ENCODE measurements around the gene ANKHD1. TPM values are rescaled to one million over a fixed set of nuclear protein-coding genes. Genes with fewer than 3 reads are reported as not detected.

The ANKHD1 gene
- polyA plus RNA-seq, 3 donors: 29.0 to 110 (median 43.6) TPM

DNA sequence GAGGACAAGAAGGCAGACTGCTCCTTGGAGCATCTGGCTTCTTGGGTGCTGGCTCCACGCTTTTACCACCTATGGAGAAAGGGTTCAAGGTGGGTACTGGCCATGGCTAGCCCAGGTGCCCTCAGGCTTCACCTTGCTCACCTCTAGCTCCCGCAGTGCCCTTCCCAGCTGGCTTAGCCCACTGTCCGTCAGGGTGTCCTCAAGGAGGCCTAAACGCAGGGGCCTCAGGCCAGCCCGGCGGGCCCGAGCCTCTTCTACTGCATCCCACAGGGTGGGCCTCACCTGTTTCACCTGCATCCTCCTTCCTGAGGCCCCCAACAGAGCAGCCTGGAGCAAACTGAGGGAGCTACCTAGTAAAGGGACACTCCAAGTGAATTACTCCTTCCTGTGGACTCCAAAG lies 172.1 kb downstream of the ANKHD1 start:
- intact Hi-C loops (cut with micrococcal nuclease): loop anchor here in 1 of 2 donors (2.0 kb wide), 1 partner anchor 61 kb away; no protein-coding TSS in a partner anchor
- H3K9ac ChIP-seq (ENCODE audit: insufficient read depth, low read length, poor library complexity, severe bottlenecking): no peak overlapping the region
- TF ChIP-seq, protein P1, sequence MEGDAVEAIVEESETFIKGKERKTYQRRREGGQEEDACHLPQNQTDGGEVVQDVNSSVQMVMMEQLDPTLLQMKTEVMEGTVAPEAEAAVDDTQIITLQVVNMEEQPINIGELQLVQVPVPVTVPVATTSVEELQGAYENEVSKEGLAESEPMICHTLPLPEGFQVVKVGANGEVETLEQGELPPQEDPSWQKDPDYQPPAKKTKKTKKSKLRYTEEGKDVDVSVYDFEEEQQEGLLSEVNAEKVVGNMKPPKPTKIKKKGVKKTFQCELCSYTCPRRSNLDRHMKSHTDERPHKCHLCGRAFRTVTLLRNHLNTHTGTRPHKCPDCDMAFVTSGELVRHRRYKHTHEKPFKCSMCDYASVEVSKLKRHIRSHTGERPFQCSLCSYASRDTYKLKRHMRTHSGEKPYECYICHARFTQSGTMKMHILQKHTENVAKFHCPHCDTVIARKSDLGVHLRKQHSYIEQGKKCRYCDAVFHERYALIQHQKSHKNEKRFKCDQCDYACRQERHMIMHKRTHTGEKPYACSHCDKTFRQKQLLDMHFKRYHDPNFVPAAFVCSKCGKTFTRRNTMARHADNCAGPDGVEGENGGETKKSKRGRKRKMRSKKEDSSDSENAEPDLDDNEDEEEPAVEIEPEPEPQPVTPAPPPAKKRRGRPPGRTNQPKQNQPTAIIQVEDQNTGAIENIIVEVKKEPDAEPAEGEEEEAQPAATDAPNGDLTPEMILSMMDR (IDR thresholded peaks at IDR 0.05): no peak
- no peak overlapping the region for H2AFZ ChIP-seq (ENCODE audit: insufficient read depth, low read depth, low read length, poor library complexity, severe bottlenecking)
- H3K27me3 Mint-ChIP-seq (ENCODE audit: low read depth in 3 of 3): peaks cover 0 to 2% (median 2%) of the 10 kb centered on the region in 3 donors
- H3K9me3 ChIP-seq (replicated peaks in 1 of 2; ENCODE audit: control insufficient read depth in 1 of 2, insufficient read depth in 1 of 2, low read length in 2 of 2): no peaks in the 10 kb centered on the region
- no peak for DNase-seq
- WGBS (ENCODE audit: insufficient coverage): 100% methylated on average over 6 of the region's 7 CpGs
- no peaks in the 10 kb centered on the region for H3K27me3 ChIP-seq (ENCODE audit: control insufficient read depth in 2 of 2, insufficient read depth in 2 of 2, low read length in 2 of 2)
- peaks cover 36 to 58% of the 10 kb centered on the region in 2 donors for H3K4me1 ChIP-seq (ENCODE audit: control insufficient read depth in 1 of 2, insufficient read depth in 2 of 2, low read length in 2 of 2)
- H3K4me3 ChIP-seq (replicated peaks in 1 of 3; ENCODE audit: low read depth in 2 of 3, low read length in 3 of 3): no peak overlapping the region
- H4K20me1 ChIP-seq (ENCODE audit: insufficient read depth, low read length): no peaks in the 10 kb centered on the region
- H3K79me2 ChIP-seq (ENCODE audit: insufficient read depth, low read length): peaks cover 16% of the 10 kb centered on the region
- H3K27ac ChIP-seq (ENCODE audit: low read depth in 1 of 2, low read length in 2 of 2): no peak overlapping the region
- H3K36me3 Mint-ChIP-seq: peaks cover 40 to 74% of the 10 kb centered on the region in 2 donors
- peaks cover 48% of the 10 kb centered on the region for H3K4me1 Mint-ChIP-seq
- H3K4me2 ChIP-seq (replicated peaks; ENCODE audit: extremely low read depth, low read length, poor library complexity, severe bottlenecking): no peak overlapping the region
- no peaks in the 10 kb centered on the region for H3K9me3 Mint-ChIP-seq
- no peak overlapping the region for H3K4me3 Mint-ChIP-seq
- H3K36me3 ChIP-seq (replicated peaks in 1 of 2; ENCODE audit: control insufficient read depth in 1 of 2, insufficient read depth in 2 of 2, low read length in 2 of 2): peaks cover 12 to 47% of the 10 kb centered on the region in 2 donors
- H3K27ac Mint-ChIP-seq: peak overlapping the region in 1 of 7 donors; percentile 25

DNA sequence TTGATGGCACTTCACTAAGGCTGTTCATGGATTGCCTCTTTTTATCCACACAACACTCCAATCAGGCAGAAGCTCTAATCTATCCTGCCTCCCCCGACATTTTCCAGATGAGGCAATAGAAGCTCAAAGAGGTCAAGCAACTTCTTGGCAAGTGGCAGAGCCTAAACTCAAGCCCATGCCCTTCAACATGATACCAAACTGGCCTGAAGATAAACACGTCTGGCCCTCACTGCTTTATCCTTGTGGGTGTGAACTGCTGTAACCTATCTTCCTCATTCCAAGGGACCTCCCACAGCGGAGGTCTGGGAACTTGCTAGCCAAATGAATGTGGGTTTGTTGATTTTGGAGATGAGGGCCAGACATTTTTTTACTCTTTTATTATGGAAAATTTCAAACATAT lies 172.5 kb downstream of the ANKHD1 start:
- intact Hi-C loops (cut with micrococcal nuclease): loop anchor here in 1 of 2 donors (2.0 kb wide), 1 partner anchor 61 kb away; no protein-coding TSS in a partner anchor
- H3K9me3 ChIP-seq (replicated peaks in 1 of 2; ENCODE audit: control insufficient read depth in 1 of 2, insufficient read depth in 1 of 2, low read length in 2 of 2): no peaks in the 10 kb centered on the region
- no peaks in the 10 kb centered on the region for H3K9me3 Mint-ChIP-seq
- H3K9ac ChIP-seq (ENCODE audit: insufficient read depth, low read length, poor library complexity, severe bottlenecking): no peak overlapping the region
- no peak overlapping the region for H3K27ac ChIP-seq (ENCODE audit: low read depth in 1 of 2, low read length in 2 of 2)
- peaks cover 43% of the 10 kb centered on the region for H3K4me1 Mint-ChIP-seq
- no peak overlapping the region for H2AFZ ChIP-seq (ENCODE audit: insufficient read depth, low read depth, low read length, poor library complexity, severe bottlenecking)
- peak overlapping the region in 3 of 7 donors; percentile 50 to 83 (median 78) for H3K27ac Mint-ChIP-seq
- peaks cover 31 to 53% of the 10 kb centered on the region in 2 donors for H3K4me1 ChIP-seq (ENCODE audit: control insufficient read depth in 1 of 2, insufficient read depth in 2 of 2, low read length in 2 of 2)
- peaks cover 43 to 74% of the 10 kb centered on the region in 2 donors for H3K36me3 Mint-ChIP-seq
- no peak overlapping the region for H3K4me3 Mint-ChIP-seq
- 100% methylated on average over 1 of the region's 3 CpGs for WGBS (ENCODE audit: insufficient coverage)
- TF ChIP-seq, protein P1 (IDR thresholded peaks at IDR 0.05): no peak
- H3K36me3 ChIP-seq (replicated peaks in 1 of 2; ENCODE audit: control insufficient read depth in 1 of 2, insufficient read depth in 2 of 2, low read length in 2 of 2): peaks cover 12 to 51% of the 10 kb centered on the region in 2 donors
- peak in 1 of 3 donors; percentile 5 for DNase-seq
- no peak overlapping the region for H3K4me2 ChIP-seq (replicated peaks; ENCODE audit: extremely low read depth, low read length, poor library complexity, severe bottlenecking)
- H3K27me3 ChIP-seq (ENCODE audit: control insufficient read depth in 2 of 2, insufficient read depth in 2 of 2, low read length in 2 of 2): no peaks in the 10 kb centered on the region
- H3K79me2 ChIP-seq (ENCODE audit: insufficient read depth, low read length): peaks cover 16% of the 10 kb centered on the region
- H3K4me3 ChIP-seq (replicated peaks in 1 of 3; ENCODE audit: low read depth in 2 of 3, low read length in 3 of 3): no peak overlapping the region
- H4K20me1 ChIP-seq (ENCODE audit: insufficient read depth, low read length): no peaks in the 10 kb centered on the region
- peaks cover 0 to 2% (median 2%) of the 10 kb centered on the region in 3 donors for H3K27me3 Mint-ChIP-seq (ENCODE audit: low read depth in 3 of 3)

Measured in CD14-positive monocyte (primary cell).